Measurements from ENCODE around the gene AAK1.

Gene AAK1

DNA sequence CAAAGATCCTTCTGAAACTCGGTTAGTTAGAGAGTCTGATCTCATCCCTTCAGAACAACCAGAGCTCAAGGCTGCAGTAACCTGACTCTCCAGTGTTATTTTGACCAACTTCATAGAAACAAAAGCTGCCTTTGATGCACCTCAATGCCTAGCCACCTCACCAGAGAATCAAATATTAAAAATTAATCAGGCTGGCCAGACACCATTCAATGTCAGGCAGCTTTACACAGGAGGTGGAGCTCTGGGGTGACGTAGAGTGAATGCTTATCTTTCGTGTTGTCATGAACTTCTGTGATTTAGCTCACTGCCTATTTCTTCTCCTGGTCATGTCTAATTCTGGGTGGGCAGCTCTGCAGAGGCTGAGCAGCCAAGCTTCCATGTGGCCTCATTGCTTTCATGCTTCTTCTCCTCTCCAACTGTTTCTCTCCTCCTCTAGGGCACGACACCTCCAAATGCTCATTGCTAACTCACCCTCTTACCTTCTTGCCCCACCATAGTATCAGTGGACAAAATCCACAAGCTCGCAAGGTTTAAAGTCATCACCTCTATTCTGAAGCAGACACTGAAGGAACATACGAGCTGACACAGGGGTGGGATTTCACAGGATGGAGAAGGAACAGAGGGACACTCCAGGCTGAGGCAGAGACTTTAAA lies 39.4 kb downstream of the AAK1 start:
- Histone ChIP-seq H3K4me1 (ENCODE audit: control insufficient read depth, low read length) (no peaks in the 10 kb centered on the region), H3K27me3 (ENCODE audit: control insufficient read depth, low read length) (peaks cover 18% of the 10 kb centered on the region), H3K9me3 (ENCODE audit: control insufficient read depth, insufficient read depth, low read length) (no peaks in the 10 kb centered on the region), H3K36me3 (ENCODE audit: control insufficient read depth, low read length) (no peaks in the 10 kb centered on the region), H3K4me3 (ENCODE audit: low read length) (no peak overlapping the region), H3F3A (ENCODE audit: control insufficient read depth, insufficient read depth) (no peaks in the 10 kb centered on the region), H3K9me2 (replicated peaks; ENCODE audit: control insufficient read depth, low read length) (no peaks in the 10 kb centered on the region), H3K79me2 (ENCODE audit: control insufficient read depth, low read length) (no peaks in the 10 kb centered on the region), H3K4me2 (ENCODE audit: low read length) (no peak overlapping the region), H3K27ac (ENCODE audit: low read depth, low read length) (no peak overlapping the region), H4K20me1 (ENCODE audit: control insufficient read depth, insufficient read depth, low read depth, low read length) (no peaks in the 10 kb centered on the region)
- TF ChIP-seq, protein P1, sequence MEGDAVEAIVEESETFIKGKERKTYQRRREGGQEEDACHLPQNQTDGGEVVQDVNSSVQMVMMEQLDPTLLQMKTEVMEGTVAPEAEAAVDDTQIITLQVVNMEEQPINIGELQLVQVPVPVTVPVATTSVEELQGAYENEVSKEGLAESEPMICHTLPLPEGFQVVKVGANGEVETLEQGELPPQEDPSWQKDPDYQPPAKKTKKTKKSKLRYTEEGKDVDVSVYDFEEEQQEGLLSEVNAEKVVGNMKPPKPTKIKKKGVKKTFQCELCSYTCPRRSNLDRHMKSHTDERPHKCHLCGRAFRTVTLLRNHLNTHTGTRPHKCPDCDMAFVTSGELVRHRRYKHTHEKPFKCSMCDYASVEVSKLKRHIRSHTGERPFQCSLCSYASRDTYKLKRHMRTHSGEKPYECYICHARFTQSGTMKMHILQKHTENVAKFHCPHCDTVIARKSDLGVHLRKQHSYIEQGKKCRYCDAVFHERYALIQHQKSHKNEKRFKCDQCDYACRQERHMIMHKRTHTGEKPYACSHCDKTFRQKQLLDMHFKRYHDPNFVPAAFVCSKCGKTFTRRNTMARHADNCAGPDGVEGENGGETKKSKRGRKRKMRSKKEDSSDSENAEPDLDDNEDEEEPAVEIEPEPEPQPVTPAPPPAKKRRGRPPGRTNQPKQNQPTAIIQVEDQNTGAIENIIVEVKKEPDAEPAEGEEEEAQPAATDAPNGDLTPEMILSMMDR (IDR thresholded peaks at IDR 0.05; ENCODE audit: low read depth, low read length, poor library complexity, severe bottlenecking), result no peak
- no peak for TF ChIP-seq EZH2phosphoT487 (IDR thresholded peaks at IDR 0.05; ENCODE audit: borderline replicate concordance, low read length)

DNA sequence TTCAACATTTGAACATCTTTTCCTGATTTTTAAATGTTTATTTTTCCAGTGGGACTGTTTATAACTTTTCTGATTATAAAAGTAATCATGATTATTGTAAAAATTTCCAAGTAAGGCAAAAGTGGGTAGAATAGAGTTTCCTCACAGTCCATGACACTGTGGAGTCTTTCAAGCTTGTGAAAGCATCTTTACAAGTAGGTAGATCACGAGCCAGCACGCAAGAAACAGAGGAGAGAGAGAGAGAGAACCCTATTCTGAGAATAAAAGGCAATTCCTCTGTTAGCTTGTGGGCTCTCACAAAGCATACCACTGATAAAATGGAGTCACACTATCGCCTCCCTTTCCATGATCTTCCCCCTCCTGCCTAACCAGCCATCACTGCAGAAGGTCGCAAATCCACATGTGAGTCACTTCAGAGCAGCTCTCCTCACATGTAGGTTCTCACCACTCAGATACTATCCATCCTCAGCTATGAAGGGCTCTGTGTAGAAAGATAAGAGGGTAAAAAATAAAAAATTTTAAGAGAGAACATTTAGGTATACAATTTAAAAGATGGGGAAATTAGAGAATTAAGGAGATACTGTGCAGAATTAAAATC lies 40.3 kb downstream of the AAK1 start:
- H3K9me3 ChIP-seq (ENCODE audit: control insufficient read depth, insufficient read depth, low read length), result no peaks in the 10 kb centered on the region
- H3K27ac ChIP-seq (ENCODE audit: low read depth, low read length), result no peak overlapping the region
- no peaks in the 10 kb centered on the region for H3K9me2 ChIP-seq (replicated peaks; ENCODE audit: control insufficient read depth, low read length)
- H3K4me3 ChIP-seq (ENCODE audit: low read length), result no peak overlapping the region
- H3K4me2 ChIP-seq (ENCODE audit: low read length), result no peak overlapping the region
- H3K27me3 ChIP-seq (ENCODE audit: control insufficient read depth, low read length), result peaks cover 18% of the 10 kb centered on the region
- TF ChIP-seq, protein P1 (IDR thresholded peaks at IDR 0.05; ENCODE audit: low read depth, low read length, poor library complexity, severe bottlenecking), result no peak
- TF ChIP-seq EZH2phosphoT487 (IDR thresholded peaks at IDR 0.05; ENCODE audit: borderline replicate concordance, low read length), result no peak
- no peaks in the 10 kb centered on the region for H3K4me1 ChIP-seq (ENCODE audit: control insufficient read depth, low read length)
- no peaks in the 10 kb centered on the region for H3K79me2 ChIP-seq (ENCODE audit: control insufficient read depth, low read length)
- no peaks in the 10 kb centered on the region for H3F3A ChIP-seq (ENCODE audit: control insufficient read depth, insufficient read depth)
- H4K20me1 ChIP-seq (ENCODE audit: control insufficient read depth, insufficient read depth, low read depth, low read length), result no peaks in the 10 kb centered on the region
- H3K36me3 ChIP-seq (ENCODE audit: control insufficient read depth, low read length), result no peaks in the 10 kb centered on the region

DNA sequence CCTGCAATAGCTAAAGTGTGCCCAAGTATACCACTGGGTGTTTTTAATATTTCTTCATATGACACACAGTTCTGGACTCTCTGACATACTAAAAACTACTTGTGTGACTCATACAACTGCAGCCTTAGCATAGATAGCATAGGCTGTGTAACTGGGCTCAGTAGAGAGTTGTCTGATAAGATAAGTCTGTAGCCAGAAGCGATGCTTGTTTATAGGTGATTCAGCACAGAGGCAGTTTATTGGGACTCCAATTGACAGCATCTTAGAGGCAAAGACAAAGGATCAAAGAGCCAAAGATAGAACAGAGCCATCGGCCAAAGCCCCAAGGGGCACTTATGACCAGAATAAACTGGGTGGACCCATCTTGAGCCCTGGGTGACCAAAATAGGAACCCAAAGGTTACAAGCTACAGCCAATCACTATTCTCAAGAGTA lies 42.3 kb downstream of the AAK1 start:
- no peak for TF ChIP-seq EZH2phosphoT487 (IDR thresholded peaks at IDR 0.05; ENCODE audit: borderline replicate concordance, low read length)
- TF ChIP-seq, protein P1 (IDR thresholded peaks at IDR 0.05; ENCODE audit: low read depth, low read length, poor library complexity, severe bottlenecking), result no peak
- Histone ChIP-seq H3K4me3 (ENCODE audit: low read length) (no peak overlapping the region), H3K4me1 (ENCODE audit: control insufficient read depth, low read length) (no peaks in the 10 kb centered on the region), H3F3A (ENCODE audit: control insufficient read depth, insufficient read depth) (no peaks in the 10 kb centered on the region), H3K27ac (ENCODE audit: low read depth, low read length) (no peak overlapping the region), H3K36me3 (ENCODE audit: control insufficient read depth, low read length) (no peaks in the 10 kb centered on the region), H3K9me3 (ENCODE audit: control insufficient read depth, insufficient read depth, low read length) (no peaks in the 10 kb centered on the region), H4K20me1 (ENCODE audit: control insufficient read depth, insufficient read depth, low read depth, low read length) (no peaks in the 10 kb centered on the region), H3K27me3 (ENCODE audit: control insufficient read depth, low read length) (peaks cover 27% of the 10 kb centered on the region), H3K79me2 (ENCODE audit: control insufficient read depth, low read length) (no peaks in the 10 kb centered on the region), H3K9me2 (replicated peaks; ENCODE audit: control insufficient read depth, low read length) (no peaks in the 10 kb centered on the region), H3K4me2 (ENCODE audit: low read length) (no peak overlapping the region)

All from DOHH2 (cell line).